Neural progenitor cell (in vitro differentiated cells): ENCODE data around the gene CACNB4.

ENCODE experiments used
- EZH2phosphoT487 ChIP-seq: fragments of 200-600 bp; sonication (generic); IDR thresholded peaks from 2 replicates; pipeline ENCODE4 v1.6.1; 2017; ENCODE audit warnings: antibody characterized with exemption
- TF ChIP-seq, protein P1 (sequence below): fragments of 200-600 bp; sonication (generic); IDR thresholded peaks from 2 replicates; pipeline ENCODE4 v1.5.1; 2017; ENCODE audit warnings: antibody characterized with exemption, mild to moderate bottlenecking

DNA sequence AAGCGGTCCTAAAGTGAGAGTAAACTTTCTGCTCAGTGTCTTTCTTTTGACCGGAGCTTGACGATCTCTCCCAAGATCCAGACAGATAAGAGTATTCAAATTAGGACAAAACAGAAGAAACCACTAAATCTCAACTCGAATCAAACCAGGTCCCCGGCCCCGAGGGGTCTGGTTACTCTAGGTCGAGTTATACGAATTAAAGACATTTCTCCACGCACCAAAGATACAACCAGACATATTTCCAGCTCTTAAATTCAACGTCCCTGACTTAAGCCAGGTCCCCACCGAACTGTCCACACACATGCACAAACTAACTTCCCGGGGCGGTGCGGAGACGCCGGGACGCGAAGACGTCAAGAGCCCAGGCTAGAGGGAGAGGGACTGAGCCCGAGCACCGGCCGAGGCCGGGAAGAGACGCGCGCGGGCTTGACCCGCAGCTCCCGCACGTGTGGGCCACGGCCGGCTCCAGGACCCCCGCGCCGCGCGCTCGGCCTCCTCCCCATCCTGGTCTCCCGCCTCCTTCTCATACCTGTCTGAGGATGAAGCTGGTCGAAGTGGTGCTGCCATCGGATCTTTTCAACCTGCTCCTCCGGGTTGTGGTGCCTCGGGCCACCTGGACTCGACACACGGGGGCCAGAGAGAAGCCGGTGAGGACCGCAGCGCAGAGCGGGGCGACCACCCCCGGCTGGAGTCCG, 896 bp downstream of the CACNB4 start:
- TF ChIP-seq, protein P1, sequence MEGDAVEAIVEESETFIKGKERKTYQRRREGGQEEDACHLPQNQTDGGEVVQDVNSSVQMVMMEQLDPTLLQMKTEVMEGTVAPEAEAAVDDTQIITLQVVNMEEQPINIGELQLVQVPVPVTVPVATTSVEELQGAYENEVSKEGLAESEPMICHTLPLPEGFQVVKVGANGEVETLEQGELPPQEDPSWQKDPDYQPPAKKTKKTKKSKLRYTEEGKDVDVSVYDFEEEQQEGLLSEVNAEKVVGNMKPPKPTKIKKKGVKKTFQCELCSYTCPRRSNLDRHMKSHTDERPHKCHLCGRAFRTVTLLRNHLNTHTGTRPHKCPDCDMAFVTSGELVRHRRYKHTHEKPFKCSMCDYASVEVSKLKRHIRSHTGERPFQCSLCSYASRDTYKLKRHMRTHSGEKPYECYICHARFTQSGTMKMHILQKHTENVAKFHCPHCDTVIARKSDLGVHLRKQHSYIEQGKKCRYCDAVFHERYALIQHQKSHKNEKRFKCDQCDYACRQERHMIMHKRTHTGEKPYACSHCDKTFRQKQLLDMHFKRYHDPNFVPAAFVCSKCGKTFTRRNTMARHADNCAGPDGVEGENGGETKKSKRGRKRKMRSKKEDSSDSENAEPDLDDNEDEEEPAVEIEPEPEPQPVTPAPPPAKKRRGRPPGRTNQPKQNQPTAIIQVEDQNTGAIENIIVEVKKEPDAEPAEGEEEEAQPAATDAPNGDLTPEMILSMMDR, result no peak
- TF ChIP-seq EZH2phosphoT487, result peak; percentile 85
